GM23338 (cell line): ENCODE results near the gene RXFP2. TPM values are rescaled to one million over a fixed set of nuclear protein-coding genes. Genes with fewer than 3 reads are reported as not detected.

Experiments used
- ATAC-seq: fragments of 200-7000 bp; cut with Tn5 transposase; 3 replicates; pipeline ENCODE4 v1.9.1; 2020
- DNase-seq: peaks from one replicate; pipeline ENCODE4 v3.0.0-alpha.2; 2015; ENCODE audit warnings: low spot score
- H2AFZ ChIP-seq: fragments of 200-600 bp; sonication (generic); 2 replicates; pipeline ENCODE4 v1.8.0; 2016; ENCODE audit warnings: antibody characterized with exemption, mild to moderate bottlenecking, moderate library complexity
- H3F3A ChIP-seq: fragments of 200-600 bp; sonication (generic); replicated peaks from 2 replicates; pipeline ENCODE4 v1.8.0; 2017; ENCODE audit warnings: antibody characterized with exemption, mixed run types, low read depth
- H3K27ac ChIP-seq: fragments of 200-600 bp; sonication (generic); 2 replicates; pipeline ENCODE4 v1.6.1; 2016; ENCODE audit warnings: low read depth
- H3K27me3 ChIP-seq: fragments of 200-600 bp; sonication (generic); 2 replicates; pipeline ENCODE4 v1.8.0; 2016; ENCODE audit warnings: mild to moderate bottlenecking, mixed run types, moderate library complexity; ENCODE audit not compliant: insufficient read depth
- H3K36me3 ChIP-seq: fragments of 200-600 bp; sonication (generic); 2 replicates; pipeline ENCODE4 v1.8.0; 2016; ENCODE audit warnings: mild to moderate bottlenecking; ENCODE audit not compliant: insufficient read depth
- H3K4me1 ChIP-seq: fragments of 200-600 bp; sonication (generic); 2 replicates; pipeline ENCODE4 v1.8.0; 2016; ENCODE audit warnings: mild to moderate bottlenecking, moderate library complexity; ENCODE audit not compliant: insufficient read depth
- H3K4me2 ChIP-seq: fragments of 200-600 bp; sonication (generic); 2 replicates; pipeline ENCODE4 v1.7.1; 2017; ENCODE audit warnings: mixed run types
- H3K4me3 ChIP-seq: fragments of 200-600 bp; sonication (generic); 2 replicates; pipeline ENCODE4 v1.6.1; 2016; ENCODE audit warnings: mixed run types
- H3K79me2 ChIP-seq: fragments of 200-600 bp; sonication (generic); replicated peaks from 2 replicates; pipeline ENCODE4 v1.8.0; 2017; ENCODE audit warnings: mild to moderate bottlenecking; ENCODE audit not compliant: insufficient read depth
- H3K9me2 ChIP-seq: fragments of 200-600 bp; sonication (generic); 2 replicates; pipeline ENCODE4 v1.8.0; 2017; ENCODE audit not compliant: insufficient read depth
- H4K20me1 ChIP-seq: fragments of 200-600 bp; sonication (generic); replicated peaks from 2 replicates; pipeline ENCODE4 v1.8.0; 2017; ENCODE audit warnings: mild to moderate bottlenecking; ENCODE audit not compliant: insufficient read depth
- H3K27ac Mint-ChIP-seq: 2 replicates; pipeline ENCODE4 v1.8.0; 2020; ENCODE audit warnings: inconsistent platforms, mild to moderate bottlenecking, moderate library complexity, mixed read lengths
- H3K27me3 Mint-ChIP-seq: 3 replicates; pipeline ENCODE4 v1.8.0; 2022; ENCODE audit warnings: low read depth, mild to moderate bottlenecking, moderate library complexity, mixed read lengths, inconsistent platforms; ENCODE audit not compliant: insufficient read depth, poor library complexity
- H3K36me3 Mint-ChIP-seq: 3 replicates; pipeline ENCODE4 v1.8.0; 2021; ENCODE audit warnings: low read depth, mild to moderate bottlenecking, inconsistent platforms, moderate library complexity, mixed read lengths
- H3K4me1 Mint-ChIP-seq: 3 replicates; pipeline ENCODE4 v1.8.0; 2020; ENCODE audit warnings: mild to moderate bottlenecking, inconsistent platforms, mixed read lengths
- H3K4me3 Mint-ChIP-seq: 3 replicates; pipeline ENCODE4 v1.8.0; 2021; ENCODE audit warnings: moderate library complexity, mild to moderate bottlenecking, inconsistent platforms, mixed read lengths
- H3K9me3 Mint-ChIP-seq: 3 replicates; pipeline ENCODE4 v1.8.0; 2020; ENCODE audit warnings: moderate library complexity, mild to moderate bottlenecking, inconsistent platforms, mixed read lengths
- CREB1 ChIP-seq: fragments of 250-450 bp; sonication (Bioruptor Pico); IDR thresholded peaks from 2 replicates; pipeline ENCODE4 v1.5.0; 2020; ENCODE audit warnings: low read depth, mild to moderate bottlenecking, moderate library complexity
- EZH2 ChIP-seq: fragments of 200-600 bp; sonication (generic); IDR thresholded peaks from one replicate; pipeline ENCODE4 v1.8.0; 2017; ENCODE audit warnings: antibody characterized with exemption, mild to moderate bottlenecking, low read depth; ENCODE audit not compliant: unreplicated experiment
- EZH2phosphoT487 ChIP-seq: fragments of 200-600 bp; sonication (generic); IDR thresholded peaks from one replicate; pipeline ENCODE4 v1.8.1; 2018; ENCODE audit warnings: antibody characterized with exemption; ENCODE audit not compliant: unreplicated experiment
- JUNB ChIP-seq: IDR thresholded peaks from one replicate; pipeline ENCODE4 v1.6.1; 2016; ENCODE audit warnings: antibody characterized with exemption; ENCODE audit not compliant: unreplicated experiment
- NANOG ChIP-seq: IDR thresholded peaks from 2 replicates; pipeline ENCODE4 v1.6.1; 2016; ENCODE audit warnings: antibody characterized with exemption, borderline replicate concordance
- POLR2AphosphoS5 ChIP-seq: IDR thresholded peaks from 2 replicates; pipeline ENCODE4 v1.6.1; 2016; ENCODE audit warnings: antibody characterized with exemption, low read depth
- STAT1 ChIP-seq: IDR thresholded peaks from one replicate; pipeline ENCODE4 v1.6.1; 2016; ENCODE audit warnings: antibody characterized with exemption; ENCODE audit not compliant: unreplicated experiment
- ZNF114 ChIP-seq: fragments of 250-450 bp; sonication (Bioruptor Pico); IDR thresholded peaks from 2 replicates; pipeline ENCODE4 v1.5.0; 2020; ENCODE audit warnings: mild to moderate bottlenecking, moderate library complexity
- ZNF331 ChIP-seq: fragments of 250-450 bp; sonication (Bioruptor Pico); IDR thresholded peaks from 2 replicates; pipeline ENCODE4 v1.5.0; 2020; ENCODE audit warnings: low read depth, mild to moderate bottlenecking, moderate library complexity
- polyA plus RNA-seq: library from polyadenylated mRNA; unstranded; fragments of >200 nt; fragmentation: Nextera tagmentation; extraction: Ambion mirVana; gene quantifications from 2 replicates; pipeline ENCODE4 v1.2.1, GENCODE V29; 2016
- total RNA-seq: library from RNA; depleted of rRNA; stranded (reverse); fragments of >200 nt; shearing (Covaris generic); gene quantifications from 2 replicates; pipeline ENCODE4 v1.2.3, GENCODE V29; 2014
- TF ChIP-seq, protein P1 (sequence below), 2 experiments: fragments of 200-600 bp in 1 of 2; sonication (generic) in 1 of 2; conservative IDR thresholded peaks; 2 replicates each; pipeline versions ENCODE4 v1.5.1 to v1.6.1; 2016 to 2017; ENCODE audit warnings: antibody characterized with exemption in 2 of 2, low read depth in 2 of 2, mild to moderate bottlenecking in 2 of 2, moderate library complexity in 1 of 2
- TF ChIP-seq, protein P2 (sequence below): IDR thresholded peaks from one replicate; pipeline ENCODE4 v1.6.1; 2018; ENCODE audit warnings: antibody characterized with exemption; ENCODE audit not compliant: unreplicated experiment
- TF ChIP-seq, protein P3 (sequence below): IDR thresholded peaks from 2 replicates; pipeline ENCODE4 v1.6.1; 2016; ENCODE audit warnings: antibody characterized with exemption

RXFP2 gene
- total and polyA plus RNA-seq, 2 experiments from 2014 or later, result not detected

DNA sequence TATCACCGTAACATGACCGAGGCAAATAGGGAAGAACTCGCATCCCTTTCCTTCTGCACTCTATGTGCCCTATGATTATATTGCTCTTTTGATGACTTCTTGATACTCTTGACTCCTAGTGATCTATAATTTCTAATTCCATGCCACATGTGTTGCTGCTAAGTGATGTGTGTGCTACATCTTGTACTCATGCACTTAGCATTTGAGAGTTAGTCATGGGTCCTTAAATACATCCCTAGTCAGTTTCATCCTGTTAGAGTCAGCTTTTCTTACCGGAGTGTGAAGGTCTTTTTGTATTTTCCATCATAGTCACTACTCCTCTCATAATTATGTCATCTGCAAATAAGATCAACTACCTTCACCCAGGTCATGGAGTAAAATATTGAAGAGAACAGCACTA lies 30.2 kb downstream of the RXFP2 start:
- TF ChIP-seq ZNF114 (CRISPR knock-in tag) (no peak), CREB1 (CRISPR knock-in tag) (no peak), JUNB (no peak), STAT1 (no peak)
- TF ChIP-seq, protein P1, sequence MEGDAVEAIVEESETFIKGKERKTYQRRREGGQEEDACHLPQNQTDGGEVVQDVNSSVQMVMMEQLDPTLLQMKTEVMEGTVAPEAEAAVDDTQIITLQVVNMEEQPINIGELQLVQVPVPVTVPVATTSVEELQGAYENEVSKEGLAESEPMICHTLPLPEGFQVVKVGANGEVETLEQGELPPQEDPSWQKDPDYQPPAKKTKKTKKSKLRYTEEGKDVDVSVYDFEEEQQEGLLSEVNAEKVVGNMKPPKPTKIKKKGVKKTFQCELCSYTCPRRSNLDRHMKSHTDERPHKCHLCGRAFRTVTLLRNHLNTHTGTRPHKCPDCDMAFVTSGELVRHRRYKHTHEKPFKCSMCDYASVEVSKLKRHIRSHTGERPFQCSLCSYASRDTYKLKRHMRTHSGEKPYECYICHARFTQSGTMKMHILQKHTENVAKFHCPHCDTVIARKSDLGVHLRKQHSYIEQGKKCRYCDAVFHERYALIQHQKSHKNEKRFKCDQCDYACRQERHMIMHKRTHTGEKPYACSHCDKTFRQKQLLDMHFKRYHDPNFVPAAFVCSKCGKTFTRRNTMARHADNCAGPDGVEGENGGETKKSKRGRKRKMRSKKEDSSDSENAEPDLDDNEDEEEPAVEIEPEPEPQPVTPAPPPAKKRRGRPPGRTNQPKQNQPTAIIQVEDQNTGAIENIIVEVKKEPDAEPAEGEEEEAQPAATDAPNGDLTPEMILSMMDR (conservative IDR thresholded peaks at IDR 0.05; ENCODE audit: low read depth in 2 of 2), result no peak
- TF ChIP-seq, protein P2, sequence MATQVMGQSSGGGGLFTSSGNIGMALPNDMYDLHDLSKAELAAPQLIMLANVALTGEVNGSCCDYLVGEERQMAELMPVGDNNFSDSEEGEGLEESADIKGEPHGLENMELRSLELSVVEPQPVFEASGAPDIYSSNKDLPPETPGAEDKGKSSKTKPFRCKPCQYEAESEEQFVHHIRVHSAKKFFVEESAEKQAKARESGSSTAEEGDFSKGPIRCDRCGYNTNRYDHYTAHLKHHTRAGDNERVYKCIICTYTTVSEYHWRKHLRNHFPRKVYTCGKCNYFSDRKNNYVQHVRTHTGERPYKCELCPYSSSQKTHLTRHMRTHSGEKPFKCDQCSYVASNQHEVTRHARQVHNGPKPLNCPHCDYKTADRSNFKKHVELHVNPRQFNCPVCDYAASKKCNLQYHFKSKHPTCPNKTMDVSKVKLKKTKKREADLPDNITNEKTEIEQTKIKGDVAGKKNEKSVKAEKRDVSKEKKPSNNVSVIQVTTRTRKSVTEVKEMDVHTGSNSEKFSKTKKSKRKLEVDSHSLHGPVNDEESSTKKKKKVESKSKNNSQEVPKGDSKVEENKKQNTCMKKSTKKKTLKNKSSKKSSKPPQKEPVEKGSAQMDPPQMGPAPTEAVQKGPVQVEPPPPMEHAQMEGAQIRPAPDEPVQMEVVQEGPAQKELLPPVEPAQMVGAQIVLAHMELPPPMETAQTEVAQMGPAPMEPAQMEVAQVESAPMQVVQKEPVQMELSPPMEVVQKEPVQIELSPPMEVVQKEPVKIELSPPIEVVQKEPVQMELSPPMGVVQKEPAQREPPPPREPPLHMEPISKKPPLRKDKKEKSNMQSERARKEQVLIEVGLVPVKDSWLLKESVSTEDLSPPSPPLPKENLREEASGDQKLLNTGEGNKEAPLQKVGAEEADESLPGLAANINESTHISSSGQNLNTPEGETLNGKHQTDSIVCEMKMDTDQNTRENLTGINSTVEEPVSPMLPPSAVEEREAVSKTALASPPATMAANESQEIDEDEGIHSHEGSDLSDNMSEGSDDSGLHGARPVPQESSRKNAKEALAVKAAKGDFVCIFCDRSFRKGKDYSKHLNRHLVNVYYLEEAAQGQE, result no peak
- H3K36me3 Mint-ChIP-seq, result no peaks in the 10 kb centered on the region
- Histone ChIP-seq H3K9me2 (no peaks in the 10 kb centered on the region), H3K27ac (no peak overlapping the region), H2AFZ (no peak overlapping the region), H3K4me2 (no peak overlapping the region), H3K36me3 (no peaks in the 10 kb centered on the region), H4K20me1 (no peaks in the 10 kb centered on the region), H3K27me3 (no peaks in the 10 kb centered on the region), H3K4me1 (peaks cover 11% of the 10 kb centered on the region; the same call in 1 of the 2 replicates), H3K4me3 (no peak overlapping the region), H3F3A (no peaks in the 10 kb centered on the region), H3K79me2 (no peaks in the 10 kb centered on the region)
- no peak overlapping the region for H3K4me3 Mint-ChIP-seq
- H3K9me3 Mint-ChIP-seq, result no peaks in the 10 kb centered on the region
- H3K27ac Mint-ChIP-seq, result no peak overlapping the region
- no peaks in the 10 kb centered on the region for H3K27me3 Mint-ChIP-seq
- peaks cover 10% of the 10 kb centered on the region; the same call in 2 of the 3 replicates for H3K4me1 Mint-ChIP-seq
- no peak for ATAC-seq
- no peak for DNase-seq

DNA sequence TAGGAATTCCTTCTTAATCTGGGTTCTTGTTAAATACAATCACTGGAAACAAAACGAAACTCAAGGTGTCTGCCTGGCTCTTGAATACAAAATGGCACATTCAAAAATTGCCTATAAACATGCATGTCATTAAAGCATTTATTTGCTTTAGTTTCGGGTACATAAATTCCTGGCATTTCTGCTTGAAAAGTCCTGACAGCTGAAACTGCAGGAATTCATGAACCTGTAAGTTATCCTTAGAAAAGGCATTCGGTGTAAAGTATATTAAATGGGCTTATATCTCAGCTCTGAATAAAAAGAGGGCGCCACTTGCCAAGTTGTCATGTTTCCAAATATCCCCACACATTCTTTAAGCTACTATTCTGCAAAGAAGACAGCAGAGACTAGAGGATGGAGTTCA lies 32.9 kb downstream of the RXFP2 start:
- Histone ChIP-seq H3K4me3 (no peak overlapping the region), H3K27ac (no peak overlapping the region), H2AFZ (no peak overlapping the region), H4K20me1 (no peaks in the 10 kb centered on the region), H3K4me1 (no peaks in the 10 kb centered on the region), H3K27me3 (no peaks in the 10 kb centered on the region), H3K36me3 (no peaks in the 10 kb centered on the region), H3K9me2 (no peaks in the 10 kb centered on the region), H3F3A (no peaks in the 10 kb centered on the region), H3K4me2 (no peak overlapping the region), H3K79me2 (no peaks in the 10 kb centered on the region)
- Mint-ChIP-seq H3K4me1 (no peaks in the 10 kb centered on the region; the same call in 2 of the 3 replicates), H3K36me3 (no peaks in the 10 kb centered on the region), H3K27ac (no peak overlapping the region), H3K4me3 (no peak overlapping the region), H3K9me3 (no peaks in the 10 kb centered on the region), H3K27me3 (peaks cover 2% of the 10 kb centered on the region)
- DNase-seq (no peak), ATAC-seq (no peak)
- TF ChIP-seq STAT1, result no peak
- TF ChIP-seq EZH2phosphoT487, result no peak
- no peak for TF ChIP-seq JUNB
- TF ChIP-seq ZNF331 (CRISPR knock-in tag), result no peak
- TF ChIP-seq CREB1 (CRISPR knock-in tag), result no peak
- TF ChIP-seq, protein P3, sequence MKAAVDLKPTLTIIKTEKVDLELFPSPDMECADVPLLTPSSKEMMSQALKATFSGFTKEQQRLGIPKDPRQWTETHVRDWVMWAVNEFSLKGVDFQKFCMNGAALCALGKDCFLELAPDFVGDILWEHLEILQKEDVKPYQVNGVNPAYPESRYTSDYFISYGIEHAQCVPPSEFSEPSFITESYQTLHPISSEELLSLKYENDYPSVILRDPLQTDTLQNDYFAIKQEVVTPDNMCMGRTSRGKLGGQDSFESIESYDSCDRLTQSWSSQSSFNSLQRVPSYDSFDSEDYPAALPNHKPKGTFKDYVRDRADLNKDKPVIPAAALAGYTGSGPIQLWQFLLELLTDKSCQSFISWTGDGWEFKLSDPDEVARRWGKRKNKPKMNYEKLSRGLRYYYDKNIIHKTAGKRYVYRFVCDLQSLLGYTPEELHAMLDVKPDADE, result no peak
- TF ChIP-seq, protein P1 (conservative IDR thresholded peaks at IDR 0.05; ENCODE audit: low read depth in 2 of 2), result no peak; a peak in 1 of 4 replicates
- TF ChIP-seq ZNF114 (CRISPR knock-in tag), result no peak
- TF ChIP-seq, protein P2, result no peak
- TF ChIP-seq NANOG, result no peak
- no peak for TF ChIP-seq POLR2AphosphoS5
- TF ChIP-seq EZH2, result no peak
